IPS-18c (cell line): ENCODE measurements around the gene NR1I3.

ENCODE experiments used
- H3K4me3 ChIP-seq: 2 replicates; pipeline ENCODE4 v1.7.0; 2013; ENCODE audit warnings: low read depth, mild to moderate bottlenecking, low read length, moderate library complexity; ENCODE audit not compliant: insufficient read depth
- H3K9me3 ChIP-seq: one replicate; pipeline ENCODE4 v1.6.1; 2013; ENCODE audit warnings: mild to moderate bottlenecking, low read length, moderate library complexity; ENCODE audit not compliant: control insufficient read depth, insufficient read depth

The NR1I3 gene, protein sequence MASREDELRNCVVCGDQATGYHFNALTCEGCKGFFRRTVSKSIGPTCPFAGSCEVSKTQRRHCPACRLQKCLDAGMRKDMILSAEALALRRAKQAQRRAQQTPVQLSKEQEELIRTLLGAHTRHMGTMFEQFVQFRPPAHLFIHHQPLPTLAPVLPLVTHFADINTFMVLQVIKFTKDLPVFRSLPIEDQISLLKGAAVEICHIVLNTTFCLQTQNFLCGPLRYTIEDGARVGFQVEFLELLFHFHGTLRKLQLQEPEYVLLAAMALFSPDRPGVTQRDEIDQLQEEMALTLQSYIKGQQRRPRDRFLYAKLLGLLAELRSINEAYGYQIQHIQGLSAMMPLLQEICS

DNA sequence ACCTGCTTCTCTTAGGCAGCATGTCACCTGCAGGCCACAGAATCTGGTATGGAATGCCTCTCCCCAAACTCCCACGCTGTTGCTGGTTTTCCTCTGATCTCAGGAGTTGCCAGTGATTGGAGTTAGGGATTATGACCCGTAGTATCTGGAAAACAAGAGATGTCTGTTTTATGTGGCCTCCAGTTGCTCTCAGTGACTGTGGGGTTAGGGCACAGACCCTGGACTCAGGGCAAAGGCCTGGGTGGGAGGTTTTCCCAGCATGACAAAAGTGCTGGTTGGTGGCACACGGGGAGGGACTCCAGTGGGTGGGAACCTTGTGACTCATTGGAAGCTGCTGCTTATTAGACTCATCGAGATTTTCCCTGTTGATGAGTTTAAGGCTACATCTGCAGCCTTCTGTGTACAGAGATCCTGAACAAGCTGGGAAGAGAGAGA lies at the start of gene NR1I3:
Gene NR1I3, minus strand, starts transcription at position 165 of the 435 bp plus-strand sequence. CDS start 1,638 bp downstream, outside the sequence.
- Histone ChIP-seq H3K4me3 (no peak within 1 kb of the TSS), H3K9me3 (peaks cover 2% of the 10 kb centered on the region)

DNA sequence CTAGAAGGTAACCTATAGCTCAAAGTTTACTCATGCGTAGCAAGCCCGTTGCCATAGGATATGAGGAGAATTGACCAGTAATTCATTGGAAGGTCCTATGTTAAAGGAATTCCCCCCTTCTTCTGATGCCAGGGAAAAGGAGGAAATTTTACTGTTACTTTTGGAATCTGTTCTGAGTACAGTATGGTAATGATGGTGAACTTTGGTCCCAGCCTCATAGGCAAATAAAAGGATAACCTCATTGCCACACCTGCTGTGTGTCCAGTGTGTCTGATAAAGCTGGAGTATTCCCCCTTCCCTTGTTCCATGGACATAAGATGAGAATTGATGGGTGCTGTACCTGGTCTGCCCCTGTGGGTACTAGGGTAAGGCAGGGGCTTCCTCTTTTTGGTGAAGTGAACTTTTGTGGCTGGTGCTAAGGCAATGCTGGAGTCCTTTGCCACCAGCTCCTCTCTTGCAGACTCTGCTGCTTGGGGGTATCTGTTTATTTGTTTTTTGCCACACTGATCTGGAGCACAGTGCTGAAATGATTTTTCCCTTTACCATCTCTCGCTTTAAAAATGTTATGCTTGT lies 49.6 kb upstream of the NR1I3 start:
- no peak overlapping the region for H3K4me3 ChIP-seq
- H3K9me3 ChIP-seq: peaks cover 2% of the 10 kb centered on the region

GRCh38 chr1:161285521-161285920 lies 47.5 kb upstream of the NR1I3 start:
- peaks cover 2% of the 10 kb centered on the region for H3K9me3 ChIP-seq
- no peak overlapping the region for H3K4me3 ChIP-seq

DNA sequence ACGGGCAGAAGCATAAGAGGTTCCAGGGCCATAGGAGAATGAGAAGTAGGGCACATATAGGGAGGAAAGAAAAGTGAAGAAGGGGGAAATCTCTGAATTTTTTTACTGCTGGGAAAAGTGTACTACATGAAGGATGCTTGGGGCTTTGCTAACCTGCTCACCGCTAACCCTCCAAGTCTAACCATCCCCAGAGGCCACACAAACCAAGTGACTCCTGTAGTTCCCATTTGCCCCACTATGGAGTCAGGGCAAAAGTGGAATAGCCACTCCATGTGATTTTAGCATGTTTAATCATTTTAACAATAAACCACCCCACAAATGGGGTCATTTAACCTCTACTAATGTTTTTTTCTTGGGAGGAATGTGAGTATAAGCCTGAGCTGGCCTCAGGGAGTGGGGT lies 47.1 kb upstream of the NR1I3 start:
- no peak overlapping the region for H3K4me3 ChIP-seq

GRCh38 chr1:161282991-161283390 lies 45.0 kb upstream of the NR1I3 start:
- H3K9me3 ChIP-seq: no peaks in the 10 kb centered on the region
- H3K4me3 ChIP-seq: no peak overlapping the region

More for the DNA sequence above, 47.1 kb upstream of the NR1I3 start:
- peaks cover 2% of the 10 kb centered on the region for H3K9me3 ChIP-seq

DNA sequence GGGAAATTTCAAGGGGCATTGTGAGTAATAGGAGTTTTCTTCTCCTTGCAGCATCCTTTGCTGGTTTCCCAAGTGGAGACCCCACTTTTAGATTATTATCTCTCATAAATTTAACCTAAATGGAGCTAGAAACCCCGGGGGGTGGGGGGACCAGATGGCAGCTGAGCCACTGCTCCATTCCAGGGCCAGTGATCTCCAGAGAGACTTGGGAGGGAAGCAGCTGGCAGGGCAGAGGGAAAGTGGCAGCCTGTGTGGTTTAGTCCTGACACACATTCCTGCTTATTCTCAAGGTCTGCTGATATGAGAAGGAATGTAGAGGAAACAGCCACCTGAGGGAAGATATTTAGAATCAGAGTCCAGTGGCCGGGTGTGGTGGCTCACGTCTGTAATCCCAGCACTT lies 36.9 kb upstream of the NR1I3 start:
- no peaks in the 10 kb centered on the region for H3K9me3 ChIP-seq
- no peak overlapping the region for H3K4me3 ChIP-seq

DNA sequence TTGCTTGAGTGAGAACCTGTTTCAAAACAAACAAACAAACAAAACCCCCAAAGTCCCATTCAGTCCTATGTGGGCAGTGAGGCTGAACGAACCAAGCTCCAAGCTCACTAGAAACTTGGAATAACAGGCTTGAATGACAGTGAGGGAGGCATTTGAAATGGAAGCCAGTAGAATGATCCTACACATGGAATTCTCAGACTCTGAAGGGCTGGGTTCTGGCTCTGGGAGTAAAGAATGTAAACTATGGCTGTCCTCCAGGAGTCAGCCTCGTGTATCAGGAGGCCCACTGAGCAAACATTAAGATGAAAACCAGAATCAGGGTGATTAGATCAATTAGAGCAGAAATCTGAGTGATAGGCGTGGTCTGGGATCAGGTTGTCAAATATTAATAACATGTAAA lies 35.4 kb upstream of the NR1I3 start:
- H3K9me3 ChIP-seq: no peaks in the 10 kb centered on the region
- H3K4me3 ChIP-seq: no peak overlapping the region

DNA sequence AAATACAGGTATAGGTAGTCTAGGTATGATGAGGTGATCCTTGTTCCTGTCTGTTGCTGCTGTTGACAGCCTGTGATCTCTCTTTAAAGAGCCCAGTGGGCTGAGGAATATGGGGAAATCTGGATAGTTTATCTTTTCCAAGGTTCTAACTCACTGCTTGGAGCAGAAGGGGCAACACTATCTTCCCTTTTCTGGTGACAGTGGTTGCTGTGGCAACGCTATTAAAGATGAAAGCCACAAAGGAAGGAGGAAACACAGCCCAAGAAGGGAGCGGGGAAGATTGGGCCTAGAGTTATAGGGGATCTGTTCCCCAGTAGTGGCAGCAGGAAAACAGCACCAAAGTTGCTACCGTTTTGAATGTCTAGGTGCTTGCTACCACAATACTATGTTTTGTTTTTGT lies 29.3 kb upstream of the NR1I3 start:
- Histone ChIP-seq H3K9me3 (no peaks in the 10 kb centered on the region), H3K4me3 (no peak overlapping the region)

DNA sequence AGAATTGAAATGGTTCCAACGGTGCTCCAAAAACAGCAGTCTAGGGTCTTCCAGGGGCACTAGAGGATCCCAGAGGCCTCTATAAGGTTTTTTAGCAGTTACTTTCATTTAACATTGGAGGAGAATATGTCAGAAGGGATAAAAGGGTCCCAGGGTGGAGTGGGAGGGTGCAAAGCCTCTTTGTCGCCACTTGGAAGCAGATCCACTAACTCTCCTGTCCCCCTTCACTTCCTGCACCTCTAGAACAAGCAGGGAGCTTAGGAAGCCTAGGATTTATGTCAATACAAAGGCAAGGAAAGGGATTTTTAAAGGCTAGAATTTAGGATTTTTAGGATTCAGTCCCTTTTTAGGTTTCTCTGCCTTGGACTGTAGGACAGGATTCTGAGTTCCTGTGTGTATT lies 28.8 kb upstream of the NR1I3 start:
- Histone ChIP-seq H3K9me3 (no peaks in the 10 kb centered on the region), H3K4me3 (no peak overlapping the region)

DNA sequence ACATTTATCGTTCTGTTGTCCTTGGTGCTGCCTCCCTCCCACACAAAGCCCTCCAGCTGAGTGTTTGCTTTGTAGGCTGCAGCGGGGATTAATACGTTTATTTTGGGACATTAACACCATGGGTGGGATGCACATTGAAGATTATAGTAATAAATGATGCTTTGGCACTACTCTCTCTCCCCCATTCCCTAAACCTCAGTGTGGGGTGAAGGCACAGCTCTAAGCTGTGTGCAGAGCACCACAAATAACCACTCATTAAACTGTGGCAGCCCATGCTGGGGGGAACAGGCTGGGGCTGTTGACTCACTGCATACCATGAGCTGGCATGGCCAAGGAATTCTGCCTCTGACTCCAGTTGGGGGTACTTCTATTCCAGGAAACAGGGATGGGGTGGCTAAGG lies 28.2 kb upstream of the NR1I3 start:
- Histone ChIP-seq H3K9me3 (peaks cover under 1% of the 10 kb centered on the region), H3K4me3 (no peak overlapping the region)

- Histone ChIP-seq H3K9me3 (peaks cover 2% of the 10 kb centered on the region), H3K4me3 (no peak overlapping the region)
These were observed 27.3 kb upstream of the NR1I3 start for GRCh38 chr1:161265305-161265704.

- Histone ChIP-seq H3K4me3 (no peak overlapping the region; the same call in 1 of the 2 replicates), H3K9me3 (peaks cover 7% of the 10 kb centered on the region)
These were observed 23.5 kb upstream of the NR1I3 start for GRCh38 chr1:161261261-161262235.

- peaks cover 9% of the 10 kb centered on the region for H3K9me3 ChIP-seq
- no peak overlapping the region; the same call in 1 of the 2 replicates for H3K4me3 ChIP-seq
These were observed 22.6 kb upstream of the NR1I3 start for GRCh38 chr1:161260376-161261260.

DNA sequence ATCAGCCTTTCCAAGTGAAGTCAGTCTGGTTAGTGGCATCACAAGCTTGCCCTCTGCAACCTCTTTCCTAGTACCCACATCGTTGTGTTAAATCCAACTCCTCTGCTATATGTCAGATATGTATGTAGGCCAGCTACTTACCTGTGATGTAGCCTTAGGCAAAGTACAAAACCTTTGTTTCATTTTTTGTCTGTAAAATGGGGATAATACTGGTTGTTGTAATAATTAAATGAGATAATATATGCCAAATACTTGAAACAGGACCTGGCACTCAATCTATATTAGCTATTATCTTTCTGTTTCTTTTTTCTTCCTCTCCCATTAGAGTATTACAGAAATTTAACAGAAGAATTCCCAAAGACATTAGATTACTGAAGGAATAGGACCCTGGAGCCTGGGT lies 21.8 kb upstream of the NR1I3 start:
- peaks cover 9% of the 10 kb centered on the region for H3K9me3 ChIP-seq
- H3K4me3 ChIP-seq: no peak overlapping the region

GRCh38 chr1:161259345-161259702 lies 21.3 kb upstream of the NR1I3 start:
- Histone ChIP-seq H3K9me3 (peaks cover 9% of the 10 kb centered on the region), H3K4me3 (peak overlapping the region; percentile 75; the same call in 1 of the 2 replicates)

DNA sequence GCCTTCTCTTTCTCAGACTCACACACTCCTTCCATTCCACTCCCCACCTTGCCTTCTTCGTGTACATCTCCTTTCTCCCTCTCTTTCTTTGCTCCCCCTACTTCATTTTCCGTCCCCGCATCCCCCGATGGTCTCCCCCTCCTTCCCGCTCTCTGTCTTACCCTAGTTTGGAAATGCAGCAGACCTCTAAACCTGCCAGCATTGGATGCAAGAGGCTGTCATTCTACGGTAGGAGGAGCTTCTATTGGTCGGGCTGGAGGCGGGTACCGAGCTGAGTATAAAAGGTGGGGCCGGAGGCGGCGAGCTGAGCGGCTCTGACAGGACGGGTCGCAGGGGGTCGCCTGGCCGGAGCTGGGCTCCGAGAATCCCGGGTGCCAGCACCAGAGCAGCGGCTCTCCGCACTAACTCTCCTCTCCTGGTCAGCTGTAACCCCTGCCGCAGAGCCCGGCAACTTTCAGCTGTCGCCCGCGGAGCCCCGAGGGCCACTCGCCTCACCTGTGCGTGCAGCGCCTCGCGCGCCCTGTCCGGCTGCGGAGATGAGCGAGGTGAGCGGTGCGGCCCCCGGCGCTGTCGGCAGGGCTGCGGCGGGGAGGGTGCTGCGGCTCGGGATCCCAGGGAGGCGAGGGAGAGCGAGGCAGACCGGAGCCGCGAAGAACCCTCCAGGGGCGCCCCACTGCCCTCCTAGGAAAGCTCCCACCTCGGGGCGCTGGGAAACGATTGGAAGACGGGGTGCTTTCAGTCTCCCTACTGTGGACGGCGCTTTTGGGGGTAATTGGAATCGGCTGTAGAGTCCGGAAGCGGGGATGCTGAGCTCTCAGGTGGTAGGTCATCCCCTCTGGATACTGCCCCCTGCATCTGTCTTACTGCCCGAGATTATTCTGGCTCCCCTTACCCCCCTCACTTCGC lies 20.7 kb upstream of the NR1I3 start, which contains the start of gene PCP4L1:
Gene PCP4L1, plus strand, starts transcription at position 307 of the 906 bp plus-strand sequence. Its CDS starts 230 bp downstream, at position 537.
- Histone ChIP-seq H3K9me3 (peaks cover 9% of the 10 kb centered on the region), H3K4me3 (peak within 1 kb of the TSS; percentile 75)
